ENCODE measurements around the gene OGT. TPM values are rescaled to one million over a fixed set of nuclear protein-coding genes. Genes with fewer than 3 reads are reported as not detected.

Gene OGT
- total and polyA plus RNA-seq, 2 experiments from 2014 or later, result 36.8 to 120 TPM

DNA sequence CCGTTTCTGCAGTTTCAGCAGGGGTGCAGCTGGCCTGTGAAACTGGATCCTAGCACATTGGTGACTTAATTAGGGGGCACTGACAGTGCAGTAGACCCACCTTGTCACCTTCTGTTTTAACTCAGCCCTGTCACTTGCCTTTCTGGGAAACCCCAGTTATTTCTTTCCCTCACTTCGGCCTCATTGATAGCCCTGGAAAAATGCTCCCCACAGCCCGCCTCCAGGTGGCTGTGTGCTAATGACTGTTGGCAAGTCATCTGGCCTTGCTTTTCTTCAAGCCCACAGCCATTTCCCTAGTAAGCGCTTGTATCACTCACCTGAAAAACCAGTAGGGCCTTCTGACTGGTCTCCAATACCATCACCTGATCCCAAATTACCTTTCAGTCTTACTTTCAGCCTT is 82.2 kb downstream of the OGT start:
- TF ChIP-seq EZH2phosphoT487 (IDR thresholded peaks at IDR 0.05; ENCODE audit: low read depth, severe bottlenecking, unreplicated experiment) (no peak), EZH2 (IDR thresholded peaks at IDR 0.05; ENCODE audit: borderline replicate concordance) (no peak), CTCF (IDR thresholded peaks at IDR 0.05; ENCODE audit: poor library complexity) (no peak)
- Histone ChIP-seq H3K9me3 (ENCODE audit: low read depth) (no peaks in the 10 kb centered on the region), H3K27me3 (no peaks in the 10 kb centered on the region), H3K27ac (no peak overlapping the region), H3K36me3 (replicated peaks; ENCODE audit: insufficient read depth, low read depth) (no peaks in the 10 kb centered on the region), H3K4me3 (no peak overlapping the region), H3K4me1 (ENCODE audit: insufficient read depth) (no peaks in the 10 kb centered on the region), H3K9me2 (replicated peaks; ENCODE audit: insufficient read depth) (no peaks in the 10 kb centered on the region), H4K20me1 (ENCODE audit: insufficient read depth, poor library complexity, severe bottlenecking) (no peaks in the 10 kb centered on the region), H3K4me2 (no peak overlapping the region), H3K79me2 (no peaks in the 10 kb centered on the region), H2AFZ (no peak overlapping the region)
- 86% methylated on average over 4 of the region's 4 CpGs for WGBS (ENCODE audit: low lambda C conversion rate, missing lambda C conversion rate)
- DNase-seq (ENCODE audit: low spot score), result no peak

GRCh38 chrX:71615954-71616353 is 83.0 kb downstream of the OGT start:
- DNase-seq (ENCODE audit: low spot score), result no peak
- no peaks in the 10 kb centered on the region for H3K27me3 ChIP-seq
- no peaks in the 10 kb centered on the region for H3K79me2 ChIP-seq
- no peak for TF ChIP-seq EZH2phosphoT487 (IDR thresholded peaks at IDR 0.05; ENCODE audit: low read depth, severe bottlenecking, unreplicated experiment)
- H3K9me2 ChIP-seq (replicated peaks; ENCODE audit: insufficient read depth), result no peaks in the 10 kb centered on the region
- no peaks in the 10 kb centered on the region for H3K9me3 ChIP-seq (ENCODE audit: low read depth)
- no peaks in the 10 kb centered on the region for H3K36me3 ChIP-seq (replicated peaks; ENCODE audit: insufficient read depth, low read depth)
- no peak overlapping the region for H3K4me2 ChIP-seq
- WGBS (ENCODE audit: low lambda C conversion rate, missing lambda C conversion rate), result 90% methylated on average over 10 of the region's 10 CpGs
- H3K4me1 ChIP-seq (ENCODE audit: insufficient read depth), result no peaks in the 10 kb centered on the region
- no peak overlapping the region for H2AFZ ChIP-seq
- H3K27ac ChIP-seq, result no peak overlapping the region
- no peaks in the 10 kb centered on the region for H4K20me1 ChIP-seq (ENCODE audit: insufficient read depth, poor library complexity, severe bottlenecking)
- no peak overlapping the region for H3K4me3 ChIP-seq

GRCh38 chrX:71616672-71617529 is 84.0 kb downstream of the OGT start:
- no peak overlapping the region for H3K4me3 ChIP-seq
- no peak overlapping the region for H2AFZ ChIP-seq
- H3K4me2 ChIP-seq, result no peak overlapping the region
- DNase-seq (ENCODE audit: low spot score), result no peak
- TF ChIP-seq CTCF (IDR thresholded peaks at IDR 0.05; ENCODE audit: poor library complexity), result no peak
- no peak for TF ChIP-seq EZH2 (IDR thresholded peaks at IDR 0.05; ENCODE audit: borderline replicate concordance)
- TF ChIP-seq EZH2phosphoT487 (IDR thresholded peaks at IDR 0.05; ENCODE audit: low read depth, severe bottlenecking, unreplicated experiment), result no peak
- no peak overlapping the region for H3K27ac ChIP-seq
- no peaks in the 10 kb centered on the region for H3K79me2 ChIP-seq
- H3K27me3 ChIP-seq, result no peaks in the 10 kb centered on the region
- no peaks in the 10 kb centered on the region for H3K9me2 ChIP-seq (replicated peaks; ENCODE audit: insufficient read depth)
- 86% methylated on average over 41 of the region's 43 CpGs for WGBS (ENCODE audit: low lambda C conversion rate, missing lambda C conversion rate)
- H4K20me1 ChIP-seq (ENCODE audit: insufficient read depth, poor library complexity, severe bottlenecking), result no peaks in the 10 kb centered on the region
- H3K9me3 ChIP-seq (ENCODE audit: low read depth), result no peaks in the 10 kb centered on the region
- no peaks in the 10 kb centered on the region for H3K36me3 ChIP-seq (replicated peaks; ENCODE audit: insufficient read depth, low read depth)
- no peaks in the 10 kb centered on the region for H3K4me1 ChIP-seq (ENCODE audit: insufficient read depth)

DNA sequence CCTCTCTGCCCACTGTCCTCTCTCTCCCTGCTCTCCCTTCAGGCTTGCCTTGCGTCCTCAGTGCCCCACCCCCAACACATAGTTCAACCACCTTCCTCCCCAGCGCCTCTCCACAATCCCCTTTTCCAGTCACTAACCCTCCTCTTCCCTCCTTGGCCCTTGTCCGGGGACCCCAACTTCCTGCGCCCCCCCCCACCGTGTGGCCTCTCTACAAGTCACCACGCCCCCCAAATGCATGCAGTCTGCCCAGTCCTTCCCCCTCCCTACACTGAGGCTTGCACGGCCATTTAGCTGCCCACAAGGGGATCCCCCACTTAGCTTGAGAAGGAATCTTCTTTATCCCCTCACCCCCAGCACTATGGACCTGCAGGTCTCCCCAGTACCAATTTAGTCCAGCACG is 84.8 kb downstream of the OGT start:
- Histone ChIP-seq H3K27me3 (no peaks in the 10 kb centered on the region), H3K27ac (no peak overlapping the region), H3K4me2 (no peak overlapping the region), H3K36me3 (replicated peaks; ENCODE audit: insufficient read depth, low read depth) (no peaks in the 10 kb centered on the region), H4K20me1 (ENCODE audit: insufficient read depth, poor library complexity, severe bottlenecking) (no peaks in the 10 kb centered on the region), H3K9me3 (ENCODE audit: low read depth) (no peaks in the 10 kb centered on the region), H3K9me2 (replicated peaks; ENCODE audit: insufficient read depth) (no peaks in the 10 kb centered on the region), H2AFZ (no peak overlapping the region), H3K79me2 (no peaks in the 10 kb centered on the region), H3K4me3 (no peak overlapping the region), H3K4me1 (ENCODE audit: insufficient read depth) (no peaks in the 10 kb centered on the region)
- no peak for TF ChIP-seq CTCF (IDR thresholded peaks at IDR 0.05; ENCODE audit: poor library complexity)
- TF ChIP-seq EZH2 (IDR thresholded peaks at IDR 0.05; ENCODE audit: borderline replicate concordance), result no peak
- TF ChIP-seq EZH2phosphoT487 (IDR thresholded peaks at IDR 0.05; ENCODE audit: low read depth, severe bottlenecking, unreplicated experiment), result no peak
- no peak for DNase-seq (ENCODE audit: low spot score)
- 82% methylated on average over 6 of the region's 8 CpGs for WGBS (ENCODE audit: low lambda C conversion rate, missing lambda C conversion rate)
